WTC11 (cell line): ENCODE measurements around the gene PARS2. TPM values are rescaled to one million over a fixed set of nuclear protein-coding genes. Genes with fewer than 3 reads are reported as not detected.

ENCODE experiments used
- ATAC-seq: fragments of 200-7000 bp; cut with Tn5 transposase; 2 replicates; pipeline ENCODE4 v1.10.0; 2021; ENCODE audit warnings: mild to moderate bottlenecking, moderate library complexity
- CTCF ChIA-PET: fragments of 300-600 bp; sonication (Branson Sonifier 250); formaldehyde crosslinking; loops from one replicate; lab custom pipeline; 2021; ENCODE audit warnings: antibody characterized with exemption; lab: Charles Lee
- POLR2A ChIA-PET: fragments of 350-600 bp; sonication (Branson Sonifier 250); formaldehyde crosslinking; loops from one replicate; lab custom pipeline; 2021; ENCODE audit warnings: antibody characterized with exemption; lab: Charles Lee
- DNase-seq: peaks from one replicate; pipeline ENCODE4 v3.0.0; 2021; ENCODE audit warnings: low spot score
- H3K27ac Mint-ChIP-seq: 2 replicates; pipeline ENCODE4 v1.8.0; 2021; ENCODE audit warnings: mixed read lengths
- H3K27me3 Mint-ChIP-seq: 2 replicates; pipeline ENCODE4 v1.8.0; 2021; ENCODE audit warnings: low read depth, mild to moderate bottlenecking, moderate library complexity, mixed read lengths
- H3K36me3 Mint-ChIP-seq: 2 replicates; pipeline ENCODE4 v1.8.0; 2021; ENCODE audit warnings: mixed read lengths
- H3K4me1 Mint-ChIP-seq: 2 replicates; pipeline ENCODE4 v1.8.0; 2022; ENCODE audit warnings: mixed read lengths
- H3K4me3 Mint-ChIP-seq: 2 replicates; pipeline ENCODE4 v1.8.0; 2021; ENCODE audit warnings: mild to moderate bottlenecking, moderate library complexity, mixed read lengths
- H3K9me3 Mint-ChIP-seq: 2 replicates; pipeline ENCODE4 v1.8.0; 2021; ENCODE audit warnings: mixed read lengths
- ATF1 ChIP-seq: sonication (generic); formaldehyde crosslinking; IDR thresholded peaks from 2 replicates; pipeline ENCODE4 v1.8.1; 2023; ENCODE audit warnings: mild to moderate bottlenecking, moderate library complexity, missing genetic modification reagents
- ETV6 ChIP-seq: sonication (generic); formaldehyde crosslinking; IDR thresholded peaks from 2 replicates; pipeline ENCODE4 v1.8.1; 2022; ENCODE audit warnings: mild to moderate bottlenecking, missing genetic modification reagents
- GRHL2 ChIP-seq: fragments of 250-450 bp; sonication (Bioruptor Pico); IDR thresholded peaks from 2 replicates; pipeline ENCODE4 v1.8.0; 2022; ENCODE audit warnings: mild to moderate bottlenecking, moderate library complexity; ENCODE audit not compliant: insufficient replicate concordance, severe bottlenecking
- GTF2I ChIP-seq: fragments of 250-450 bp; sonication (Bioruptor Pico); conservative IDR thresholded peaks from 2 replicates; pipeline ENCODE4 v1.4.0; 2021; ENCODE audit warnings: mild to moderate bottlenecking
- KAT7 ChIP-seq: sonication (generic); formaldehyde crosslinking; IDR thresholded peaks from 2 replicates; pipeline ENCODE4 v1.8.1; 2023; ENCODE audit warnings: missing genetic modification reagents, mild to moderate bottlenecking, borderline replicate concordance
- MXD4 ChIP-seq: fragments of 250-450 bp; sonication (Bioruptor Pico); IDR thresholded peaks from 2 replicates; pipeline ENCODE4 v1.8.0; 2021; ENCODE audit warnings: mild to moderate bottlenecking, moderate library complexity, borderline replicate concordance
- NFE2L1 ChIP-seq: sonication (generic); formaldehyde crosslinking; IDR thresholded peaks from 2 replicates; pipeline ENCODE4 v1.8.1; 2023; ENCODE audit warnings: missing genetic modification reagents
- OVOL2 ChIP-seq: fragments of 250-450 bp; sonication (Bioruptor Pico); IDR thresholded peaks from 2 replicates; pipeline ENCODE4 v1.9.0; 2021; ENCODE audit warnings: mild to moderate bottlenecking, borderline replicate concordance
- RORB ChIP-seq: fragments of 250-450 bp; sonication (Bioruptor Pico); IDR thresholded peaks from 2 replicates; pipeline ENCODE4 v1.9.0; 2021; ENCODE audit warnings: mild to moderate bottlenecking
- TEAD1 ChIP-seq: sonication (generic); formaldehyde crosslinking; IDR thresholded peaks from 2 replicates; pipeline ENCODE4 v1.8.0; 2022; ENCODE audit warnings: mild to moderate bottlenecking, missing genetic modification reagents
- TP53 ChIP-seq: sonication (generic); formaldehyde crosslinking; IDR thresholded peaks from 2 replicates; pipeline ENCODE4 v1.8.1; 2023; ENCODE audit warnings: mild to moderate bottlenecking, missing genetic modification reagents
- ZNF138 ChIP-seq: sonication (generic); formaldehyde crosslinking; conservative IDR thresholded peaks from 2 replicates; pipeline ENCODE4 v1.8.1; 2022; ENCODE audit warnings: mild to moderate bottlenecking, moderate library complexity, missing genetic modification reagents
- ZNF317 ChIP-seq: sonication (generic); formaldehyde crosslinking; IDR thresholded peaks from 2 replicates; pipeline ENCODE4 v1.8.1; 2023; ENCODE audit warnings: low read depth, mild to moderate bottlenecking, moderate library complexity, missing genetic modification reagents, borderline replicate concordance
- ZNF396 ChIP-seq: fragments of 250-450 bp; sonication (Bioruptor Pico); IDR thresholded peaks from 2 replicates; pipeline ENCODE4 v1.8.0; 2021; ENCODE audit warnings: mild to moderate bottlenecking, moderate library complexity, borderline replicate concordance
- total RNA-seq: library from RNA; stranded (reverse); gene quantifications from 3 replicates; pipeline ENCODE4 v1.2.3, GENCODE V29; 2021
- TF ChIP-seq, protein P1 (sequence below): sonication (generic); formaldehyde crosslinking; IDR thresholded peaks from 2 replicates; pipeline ENCODE4 v1.8.0; 2023; ENCODE audit warnings: missing genetic modification reagents
- TF ChIP-seq, protein P2 (sequence below): sonication (generic); formaldehyde crosslinking; IDR thresholded peaks from 2 replicates; pipeline ENCODE4 v1.8.1; 2023; ENCODE audit warnings: mild to moderate bottlenecking, missing genetic modification reagents, borderline replicate concordance
- TF ChIP-seq, protein P3 (sequence below): sonication (generic); formaldehyde crosslinking; IDR thresholded peaks from 2 replicates; pipeline ENCODE4 v1.8.1; 2022; ENCODE audit warnings: low read depth, missing genetic modification reagents, borderline replicate concordance
- TF ChIP-seq, protein P4 (sequence below): sonication (generic); formaldehyde crosslinking; IDR thresholded peaks from 2 replicates; pipeline ENCODE4 v1.8.0; 2023; ENCODE audit warnings: mild to moderate bottlenecking, missing genetic modification reagents
- TF ChIP-seq, protein P5 (sequence below): sonication (generic); formaldehyde crosslinking; IDR thresholded peaks from 2 replicates; pipeline ENCODE4 v1.8.1; 2022; ENCODE audit warnings: missing genetic modification reagents, borderline replicate concordance
- TF ChIP-seq, protein P6 (sequence below): sonication (generic); formaldehyde crosslinking; IDR thresholded peaks from 2 replicates; pipeline ENCODE4 v1.8.0; 2022; ENCODE audit warnings: mild to moderate bottlenecking, missing genetic modification reagents

The PARS2 gene
- total RNA-seq, 1 experiment from 2014 or later, result 11.5 TPM

DNA sequence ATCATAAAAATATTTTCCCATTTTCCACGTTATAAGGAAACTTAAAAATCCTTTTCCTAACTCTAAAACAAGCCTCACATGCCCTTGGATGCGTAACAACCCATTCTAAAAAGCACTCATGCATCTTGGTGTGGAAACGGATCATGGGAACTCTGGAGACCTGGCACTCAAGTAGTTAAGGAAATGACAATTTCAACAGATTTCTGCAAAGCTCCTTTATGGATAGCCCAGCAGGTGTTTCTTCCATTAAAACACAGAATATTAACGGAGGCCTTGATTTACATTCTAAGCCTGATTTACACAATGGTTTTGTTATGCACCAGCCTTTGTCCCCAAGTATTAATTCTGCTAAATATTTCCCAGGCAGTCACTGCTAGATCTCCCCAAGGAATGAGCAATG, 12.9 kb downstream of the PARS2 start:
- CTCF ChIA-PET, result interaction anchor here (0.9 to 3.5 kb wide), 6 partner anchors 17 to 670 kb away, joined by 3 to 19 read pairs (median 4); partner anchors contain the start of gene TTC22
- H3K4me1 Mint-ChIP-seq, result peaks cover 18% of the 10 kb centered on the region
- H3K27me3 Mint-ChIP-seq, result no peaks in the 10 kb centered on the region; the same call in 1 of the 2 replicates
- H3K9me3 Mint-ChIP-seq, result no peaks in the 10 kb centered on the region
- TF ChIP-seq MXD4 (CRISPR knock-in tag) (no peak), GRHL2 (CRISPR knock-in tag) (no peak), TEAD1 (CRISPR knock-in tag) (no peak), ZNF317 (no peak), GTF2I (CRISPR knock-in tag) (no peak), KAT7 (no peak), ATF1 (CRISPR knock-in tag) (no peak), OVOL2 (CRISPR knock-in tag) (no peak), RORB (CRISPR knock-in tag) (no peak), ZNF396 (no peak), NFE2L1 (CRISPR knock-in tag) (no peak), ETV6 (CRISPR knock-in tag) (no peak), TP53 (CRISPR knock-in tag) (no peak), ZNF138 (CRISPR knock-in tag) (no peak)
- TF ChIP-seq, protein P1, sequence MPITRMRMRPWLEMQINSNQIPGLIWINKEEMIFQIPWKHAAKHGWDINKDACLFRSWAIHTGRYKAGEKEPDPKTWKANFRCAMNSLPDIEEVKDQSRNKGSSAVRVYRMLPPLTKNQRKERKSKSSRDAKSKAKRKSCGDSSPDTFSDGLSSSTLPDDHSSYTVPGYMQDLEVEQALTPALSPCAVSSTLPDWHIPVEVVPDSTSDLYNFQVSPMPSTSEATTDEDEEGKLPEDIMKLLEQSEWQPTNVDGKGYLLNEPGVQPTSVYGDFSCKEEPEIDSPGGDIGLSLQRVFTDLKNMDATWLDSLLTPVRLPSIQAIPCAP, result no peak
- TF ChIP-seq, protein P2, sequence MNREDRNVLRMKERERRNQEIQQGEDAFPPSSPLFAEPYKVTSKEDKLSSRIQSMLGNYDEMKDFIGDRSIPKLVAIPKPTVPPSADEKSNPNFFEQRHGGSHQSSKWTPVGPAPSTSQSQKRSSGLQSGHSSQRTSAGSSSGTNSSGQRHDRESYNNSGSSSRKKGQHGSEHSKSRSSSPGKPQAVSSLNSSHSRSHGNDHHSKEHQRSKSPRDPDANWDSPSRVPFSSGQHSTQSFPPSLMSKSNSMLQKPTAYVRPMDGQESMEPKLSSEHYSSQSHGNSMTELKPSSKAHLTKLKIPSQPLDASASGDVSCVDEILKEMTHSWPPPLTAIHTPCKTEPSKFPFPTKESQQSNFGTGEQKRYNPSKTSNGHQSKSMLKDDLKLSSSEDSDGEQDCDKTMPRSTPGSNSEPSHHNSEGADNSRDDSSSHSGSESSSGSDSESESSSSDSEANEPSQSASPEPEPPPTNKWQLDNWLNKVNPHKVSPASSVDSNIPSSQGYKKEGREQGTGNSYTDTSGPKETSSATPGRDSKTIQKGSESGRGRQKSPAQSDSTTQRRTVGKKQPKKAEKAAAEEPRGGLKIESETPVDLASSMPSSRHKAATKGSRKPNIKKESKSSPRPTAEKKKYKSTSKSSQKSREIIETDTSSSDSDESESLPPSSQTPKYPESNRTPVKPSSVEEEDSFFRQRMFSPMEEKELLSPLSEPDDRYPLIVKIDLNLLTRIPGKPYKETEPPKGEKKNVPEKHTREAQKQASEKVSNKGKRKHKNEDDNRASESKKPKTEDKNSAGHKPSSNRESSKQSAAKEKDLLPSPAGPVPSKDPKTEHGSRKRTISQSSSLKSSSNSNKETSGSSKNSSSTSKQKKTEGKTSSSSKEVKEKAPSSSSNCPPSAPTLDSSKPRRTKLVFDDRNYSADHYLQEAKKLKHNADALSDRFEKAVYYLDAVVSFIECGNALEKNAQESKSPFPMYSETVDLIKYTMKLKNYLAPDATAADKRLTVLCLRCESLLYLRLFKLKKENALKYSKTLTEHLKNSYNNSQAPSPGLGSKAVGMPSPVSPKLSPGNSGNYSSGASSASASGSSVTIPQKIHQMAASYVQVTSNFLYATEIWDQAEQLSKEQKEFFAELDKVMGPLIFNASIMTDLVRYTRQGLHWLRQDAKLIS (CRISPR knock-in tag), result no peak
- TF ChIP-seq, protein P3, sequence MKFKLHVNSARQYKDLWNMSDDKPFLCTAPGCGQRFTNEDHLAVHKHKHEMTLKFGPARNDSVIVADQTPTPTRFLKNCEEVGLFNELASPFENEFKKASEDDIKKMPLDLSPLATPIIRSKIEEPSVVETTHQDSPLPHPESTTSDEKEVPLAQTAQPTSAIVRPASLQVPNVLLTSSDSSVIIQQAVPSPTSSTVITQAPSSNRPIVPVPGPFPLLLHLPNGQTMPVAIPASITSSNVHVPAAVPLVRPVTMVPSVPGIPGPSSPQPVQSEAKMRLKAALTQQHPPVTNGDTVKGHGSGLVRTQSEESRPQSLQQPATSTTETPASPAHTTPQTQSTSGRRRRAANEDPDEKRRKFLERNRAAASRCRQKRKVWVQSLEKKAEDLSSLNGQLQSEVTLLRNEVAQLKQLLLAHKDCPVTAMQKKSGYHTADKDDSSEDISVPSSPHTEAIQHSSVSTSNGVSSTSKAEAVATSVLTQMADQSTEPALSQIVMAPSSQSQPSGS (CRISPR knock-in tag), result no peak
- TF ChIP-seq, protein P4, sequence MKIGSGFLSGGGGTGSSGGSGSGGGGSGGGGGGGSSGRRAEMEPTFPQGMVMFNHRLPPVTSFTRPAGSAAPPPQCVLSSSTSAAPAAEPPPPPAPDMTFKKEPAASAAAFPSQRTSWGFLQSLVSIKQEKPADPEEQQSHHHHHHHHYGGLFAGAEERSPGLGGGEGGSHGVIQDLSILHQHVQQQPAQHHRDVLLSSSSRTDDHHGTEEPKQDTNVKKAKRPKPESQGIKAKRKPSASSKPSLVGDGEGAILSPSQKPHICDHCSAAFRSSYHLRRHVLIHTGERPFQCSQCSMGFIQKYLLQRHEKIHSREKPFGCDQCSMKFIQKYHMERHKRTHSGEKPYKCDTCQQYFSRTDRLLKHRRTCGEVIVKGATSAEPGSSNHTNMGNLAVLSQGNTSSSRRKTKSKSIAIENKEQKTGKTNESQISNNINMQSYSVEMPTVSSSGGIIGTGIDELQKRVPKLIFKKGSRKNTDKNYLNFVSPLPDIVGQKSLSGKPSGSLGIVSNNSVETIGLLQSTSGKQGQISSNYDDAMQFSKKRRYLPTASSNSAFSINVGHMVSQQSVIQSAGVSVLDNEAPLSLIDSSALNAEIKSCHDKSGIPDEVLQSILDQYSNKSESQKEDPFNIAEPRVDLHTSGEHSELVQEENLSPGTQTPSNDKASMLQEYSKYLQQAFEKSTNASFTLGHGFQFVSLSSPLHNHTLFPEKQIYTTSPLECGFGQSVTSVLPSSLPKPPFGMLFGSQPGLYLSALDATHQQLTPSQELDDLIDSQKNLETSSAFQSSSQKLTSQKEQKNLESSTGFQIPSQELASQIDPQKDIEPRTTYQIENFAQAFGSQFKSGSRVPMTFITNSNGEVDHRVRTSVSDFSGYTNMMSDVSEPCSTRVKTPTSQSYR (CRISPR knock-in tag), result no peak
- TF ChIP-seq, protein P5, sequence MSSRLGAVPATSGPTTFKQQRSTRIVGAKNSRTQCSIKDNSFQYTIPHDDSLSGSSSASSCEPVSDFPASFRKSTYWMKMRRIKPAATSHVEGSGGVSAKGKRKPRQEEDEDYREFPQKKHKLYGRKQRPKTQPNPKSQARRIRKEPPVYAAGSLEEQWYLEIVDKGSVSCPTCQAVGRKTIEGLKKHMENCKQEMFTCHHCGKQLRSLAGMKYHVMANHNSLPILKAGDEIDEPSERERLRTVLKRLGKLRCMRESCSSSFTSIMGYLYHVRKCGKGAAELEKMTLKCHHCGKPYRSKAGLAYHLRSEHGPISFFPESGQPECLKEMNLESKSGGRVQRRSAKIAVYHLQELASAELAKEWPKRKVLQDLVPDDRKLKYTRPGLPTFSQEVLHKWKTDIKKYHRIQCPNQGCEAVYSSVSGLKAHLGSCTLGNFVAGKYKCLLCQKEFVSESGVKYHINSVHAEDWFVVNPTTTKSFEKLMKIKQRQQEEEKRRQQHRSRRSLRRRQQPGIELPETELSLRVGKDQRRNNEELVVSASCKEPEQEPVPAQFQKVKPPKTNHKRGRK, result no peak
- TF ChIP-seq, protein P6, sequence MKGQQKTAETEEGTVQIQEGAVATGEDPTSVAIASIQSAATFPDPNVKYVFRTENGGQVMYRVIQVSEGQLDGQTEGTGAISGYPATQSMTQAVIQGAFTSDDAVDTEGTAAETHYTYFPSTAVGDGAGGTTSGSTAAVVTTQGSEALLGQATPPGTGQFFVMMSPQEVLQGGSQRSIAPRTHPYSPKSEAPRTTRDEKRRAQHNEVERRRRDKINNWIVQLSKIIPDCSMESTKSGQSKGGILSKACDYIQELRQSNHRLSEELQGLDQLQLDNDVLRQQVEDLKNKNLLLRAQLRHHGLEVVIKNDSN, result no peak
- POLR2A ChIA-PET, result no interaction called here
- H3K27ac Mint-ChIP-seq, result no peak overlapping the region
- no peak for DNase-seq
- ATAC-seq, result no peak
- H3K4me3 Mint-ChIP-seq, result no peak overlapping the region
- 0 out of 2 replicates have a peak, but pooled peaks cover 3% of the 10 kb centered on the region for H3K36me3 Mint-ChIP-seq
